Measurements from ENCODE around the gene CNOT10.

- TF ChIP-seq POLR2A (IDR thresholded peaks at IDR 0.05) (no peak), CTCF (IDR thresholded peaks at IDR 0.05) (no peak), EP300 (IDR thresholded peaks at IDR 0.05) (no peak)
Observed at GRCh38 chr3:32675650-32676049, 9.3 kb upstream of the CNOT10 start.
